T-cell (primary cell): ENCODE results near the gene SLC8B1. TPM values are rescaled to one million over a fixed set of nuclear protein-coding genes. Genes with fewer than 3 reads are reported as not detected.
A peak's percentile ranks its signal among the peaks of the same experiment; 100 is the strongest.

Experiments
- ATAC-seq, 4 experiments: fragments of 200-7000 bp in 3 of 4; fragments of 150-1000 bp in 1 of 4; cut with Tn5 transposase; replicated peaks in 1 of 4; 1 replicate in 3 of 4; 2 replicates in 1 of 4; pipeline ENCODE4 v1.10.0; 2021; ENCODE audit warnings: moderate library complexity in 3 of 4, mild to moderate bottlenecking in 2 of 4, moderate number of reproducible peaks in 1 of 4
- CTCF ChIA-PET, 2 donors: fragments of 300-600 bp; sonication (Branson Sonifier 250); formaldehyde crosslinking; loops; one replicate each; lab custom pipeline; 2022; ENCODE audit warnings: antibody characterized with exemption in 2 of 2; lab: Charles Lee
- POLR2A ChIA-PET, 2 donors: fragments of 300-600 bp; sonication (Branson Sonifier 250); formaldehyde crosslinking; loops; one replicate each; lab custom pipeline; 2022; ENCODE audit warnings: antibody characterized with exemption in 2 of 2; lab: Charles Lee
- DNase-seq, 35 experiments: peaks; one replicate each; pipeline versions ENCODE4 v3.0.0 to v3.0.0-alpha.2; 2013 to 2023
- H3K27ac ChIP-seq: one replicate; pipeline ENCODE4 v1.5.1; 2013; ENCODE audit warnings: low read length
- H3K27me3 ChIP-seq, 2 experiments: replicated peaks in 1 of 2; 1 replicate in 1 of 2; 2 replicates in 1 of 2; pipeline versions ENCODE4 v1.6.1 to v1.7.0; 2013; ENCODE audit warnings: low read length in 1 of 2, mixed read lengths in 1 of 2; ENCODE audit not compliant: control insufficient read depth in 2 of 2, insufficient read depth in 2 of 2; ENCODE audit errors: extremely low read depth in 1 of 2
- H3K36me3 ChIP-seq, 2 donors: 1 replicate in 1 of 2; 2 replicates in 1 of 2; pipeline versions ENCODE4 v1.6.1 to v1.7.0; 2013; ENCODE audit warnings: low read length in 1 of 2; ENCODE audit not compliant: control insufficient read depth in 2 of 2, insufficient read depth in 1 of 2; ENCODE audit errors: extremely low read depth in 1 of 2
- H3K4me1 ChIP-seq, 2 experiments: 1 replicate in 1 of 2; 2 replicates in 1 of 2; pipeline versions ENCODE4 v1.6.1 to v1.7.0; 2013; ENCODE audit warnings: low read length in 2 of 2, mixed read lengths in 1 of 2; ENCODE audit not compliant: insufficient read depth in 2 of 2, control insufficient read depth in 1 of 2; ENCODE audit errors: extremely low read depth in 1 of 2
- H3K4me3 ChIP-seq, 2 donors: 1 replicate in 1 of 2; 2 replicates in 1 of 2; pipeline versions ENCODE4 v1.5.1 to v1.7.0; 2013; ENCODE audit warnings: mild to moderate bottlenecking in 2 of 2, low read length in 1 of 2, moderate library complexity in 1 of 2; ENCODE audit not compliant: control insufficient read depth in 1 of 2; ENCODE audit errors: extremely low read depth in 1 of 2
- H3K9me3 ChIP-seq: 2 replicates; pipeline ENCODE4 v1.7.0; 2013
- H3K27ac Mint-ChIP-seq, 2 donors: one replicate each; pipeline ENCODE4 v1.8.0; 2020 to 2021; ENCODE audit warnings: mild to moderate bottlenecking in 2 of 2, mixed read lengths in 2 of 2
- H3K27me3 Mint-ChIP-seq, 2 donors: one replicate each; pipeline ENCODE4 v1.8.0; 2021 to 2022; ENCODE audit warnings: mixed read lengths in 2 of 2
- H3K36me3 Mint-ChIP-seq: one replicate; pipeline ENCODE4 v1.8.0; 2021; ENCODE audit warnings: mixed read lengths
- H3K4me1 Mint-ChIP-seq, 3 donors: one replicate each; pipeline ENCODE4 v1.8.0; 2020 to 2022; ENCODE audit warnings: mixed read lengths in 3 of 3, mild to moderate bottlenecking in 1 of 3
- H3K4me3 Mint-ChIP-seq, 3 donors: one replicate each; pipeline ENCODE4 v1.8.0; 2020 to 2022; ENCODE audit warnings: mild to moderate bottlenecking in 3 of 3, mixed read lengths in 3 of 3, moderate library complexity in 3 of 3
- H3K9me3 Mint-ChIP-seq, 3 donors: one replicate each; pipeline ENCODE4 v1.8.0; 2020 to 2022; ENCODE audit warnings: mixed read lengths in 3 of 3
- WGBS: methylation state at CpG from one replicate; pipeline ENCODE4 v1.1.5; 2013; ENCODE audit warnings: missing lambda C conversion rate; ENCODE audit not compliant: insufficient coverage; 5-methylcytosine and 5-hydroxymethylcytosine counted together
- total RNA-seq, 35 experiments: library from RNA in 6 of 35; stranded (reverse) in 6 of 35; fragments of 120-200 nt in 1 of 35; gene quantifications; one replicate each; pipeline versions ENCODE4 v1.2.1 to v1.2.4 and lab custom pipeline; 2013 to 2026

Gene SLC8B1
- total RNA-seq, 5 donors from 2014 or later (not counting 1 experiment from before 2014, with no cell fraction given) = 76.7 to 120 (median 102) TPM

GRCh38 chr12:113310489-113310888 is 24.4 kb downstream of the SLC8B1 start:
- peak overlapping the region in 1 of 2 donors; percentile 52 for H3K27ac Mint-ChIP-seq
- ATAC-seq = no peak
- no peaks in the 10 kb centered on the region for H3K4me1 ChIP-seq
- H3K36me3 ChIP-seq = peaks cover 16 to 61% of the 10 kb centered on the region in 2 donors
- H3K4me1 Mint-ChIP-seq = no peaks in the 10 kb centered on the region
- no peak overlapping the region for H3K4me3 ChIP-seq
- ChIA-PET CTCF (no interaction called here), POLR2A (interaction anchor here in 1 of 2 donors (0.6 kb wide), 1 partner anchor 617 kb away, joined by 4 read pairs; no protein-coding TSS in a partner anchor)
- no peaks in the 10 kb centered on the region for H3K27me3 ChIP-seq
- H3K4me3 Mint-ChIP-seq = no peak overlapping the region
- peaks cover 41% of the 10 kb centered on the region for H3K36me3 Mint-ChIP-seq
- no peaks in the 10 kb centered on the region for H3K9me3 Mint-ChIP-seq
- no peak overlapping the region for H3K27ac ChIP-seq
- H3K9me3 ChIP-seq = no peaks in the 10 kb centered on the region
- no CpG with 5 or more reads among the region's 1 CpG for WGBS
- H3K27me3 Mint-ChIP-seq = no peaks in the 10 kb centered on the region
- no peak for DNase-seq

DNA sequence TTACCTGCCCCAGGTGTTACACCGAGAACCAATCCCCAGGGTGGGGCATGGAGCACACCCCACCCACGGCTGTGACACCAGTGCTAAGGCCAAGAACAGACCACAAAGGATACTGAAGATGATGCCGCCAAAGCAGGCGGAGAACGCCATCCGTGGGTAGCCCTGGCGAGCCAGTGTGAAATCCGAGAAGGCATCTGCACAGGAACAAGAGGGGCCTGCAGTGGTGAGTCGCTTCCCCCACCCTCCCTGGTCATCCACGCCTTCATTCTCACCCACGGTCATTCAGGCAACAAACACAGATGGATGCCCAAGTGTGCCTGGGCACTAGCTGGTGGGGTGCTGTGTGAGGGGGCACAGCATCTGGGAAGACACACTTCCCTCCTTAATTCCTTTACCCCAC is 28.5 kb downstream of the SLC8B1 start:
- Mint-ChIP-seq H3K27ac (no peak overlapping the region), H3K4me1 (peaks cover 13 to 19% (median 19%) of the 10 kb centered on the region in 3 donors), H3K4me3 (no peak overlapping the region), H3K36me3 (peaks cover 46% of the 10 kb centered on the region), H3K9me3 (no peaks in the 10 kb centered on the region), H3K27me3 (no peaks in the 10 kb centered on the region)
- Histone ChIP-seq H3K4me1 (peaks cover 3 to 7% of the 10 kb centered on the region in 2 experiments), H3K27me3 (no peaks in the 10 kb centered on the region), H3K27ac (no peak overlapping the region), H3K4me3 (no peak overlapping the region), H3K36me3 (peaks cover 20 to 63% of the 10 kb centered on the region in 2 donors), H3K9me3 (no peaks in the 10 kb centered on the region)
- CTCF ChIA-PET = no interaction called here
- POLR2A ChIA-PET = no interaction called here
- ATAC-seq = no peak
- DNase-seq = no peak
- 90% methylated on average over 8 of the region's 11 CpGs for WGBS

DNA sequence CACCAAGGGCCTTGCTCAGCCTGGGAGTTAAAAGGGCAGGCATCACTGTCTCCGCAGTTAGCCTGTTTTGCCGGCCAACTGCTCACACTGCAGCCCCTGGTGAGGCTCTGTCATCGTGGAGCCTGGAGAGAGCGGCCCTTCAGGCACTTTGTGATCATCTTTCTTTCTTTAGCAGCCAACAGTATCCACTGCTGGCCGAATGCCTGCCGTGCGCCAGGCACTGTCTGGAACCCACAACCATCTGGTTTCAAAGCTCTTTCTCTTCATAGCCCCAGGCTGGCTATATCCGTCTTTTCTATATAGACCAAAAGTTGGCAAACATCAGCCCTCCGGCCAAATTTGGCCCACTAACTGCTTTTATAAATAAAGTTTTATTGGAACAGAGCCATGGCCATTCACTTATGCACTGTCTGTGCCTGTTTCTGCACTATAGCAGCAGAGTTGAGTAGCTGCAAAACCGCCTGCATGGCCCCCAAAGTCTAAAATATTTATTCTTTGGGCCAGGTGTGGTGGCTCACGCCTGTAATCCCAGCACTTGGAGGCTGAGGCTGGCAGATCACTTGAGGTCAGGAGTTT is 29.5 kb downstream of the SLC8B1 start:
- Histone ChIP-seq H3K27me3 (no peaks in the 10 kb centered on the region), H3K9me3 (no peaks in the 10 kb centered on the region), H3K4me1 (peaks cover 3 to 7% of the 10 kb centered on the region in 2 experiments), H3K36me3 (peaks cover 20 to 59% of the 10 kb centered on the region in 2 donors), H3K27ac (no peak overlapping the region), H3K4me3 (no peak overlapping the region)
- Mint-ChIP-seq H3K27me3 (no peaks in the 10 kb centered on the region), H3K36me3 (peaks cover 43% of the 10 kb centered on the region), H3K27ac (no peak overlapping the region), H3K4me1 (peaks cover 13 to 19% (median 19%) of the 10 kb centered on the region in 3 donors), H3K9me3 (no peaks in the 10 kb centered on the region), H3K4me3 (no peak overlapping the region)
- 99% methylated on average over 11 of the region's 11 CpGs for WGBS
- ChIA-PET POLR2A (no interaction called here), CTCF (no interaction called here)
- ATAC-seq (no peak), DNase-seq (no peak)

- Mint-ChIP-seq H3K27ac (peak overlapping the region; percentile 77 to 89), H3K9me3 (no peaks in the 10 kb centered on the region), H3K27me3 (no peaks in the 10 kb centered on the region), H3K36me3 (peaks cover 41% of the 10 kb centered on the region), H3K4me3 (peak overlapping the region in 1 of 3 donors; percentile 63), H3K4me1 (peaks cover 13 to 19% (median 19%) of the 10 kb centered on the region in 3 donors)
- peak in 2 of 4 experiments; percentile 25 to 28 for ATAC-seq
- no peak overlapping the region for H3K4me3 ChIP-seq
- peaks cover 3 to 7% of the 10 kb centered on the region in 2 experiments for H3K4me1 ChIP-seq
- 55% methylated on average over 8 of the region's 19 CpGs for WGBS
- CTCF ChIA-PET = interaction anchor here in 1 of 2 donors (0.6 kb wide), 1 partner anchor 102 kb away, joined by 3 read pairs; no protein-coding TSS in a partner anchor
- H3K9me3 ChIP-seq = no peaks in the 10 kb centered on the region
- POLR2A ChIA-PET = no interaction called here
- DNase-seq = peak in 11 of 35 experiments; percentile 9 to 33 (median 20)
- peaks cover 21 to 51% of the 10 kb centered on the region in 2 donors for H3K36me3 ChIP-seq
- no peaks in the 10 kb centered on the region for H3K27me3 ChIP-seq
- no peak overlapping the region for H3K27ac ChIP-seq
These were observed 31.8 kb downstream of the SLC8B1 start for GRCh38 chr12:113302886-113303640.

GRCh38 chr12:113302466-113302865 is 32.4 kb downstream of the SLC8B1 start:
- peaks cover 13 to 19% (median 19%) of the 10 kb centered on the region in 3 donors for H3K4me1 Mint-ChIP-seq
- Histone ChIP-seq H3K27me3 (no peaks in the 10 kb centered on the region), H3K4me3 (no peak overlapping the region), H3K27ac (no peak overlapping the region), H3K36me3 (peaks cover 21 to 45% of the 10 kb centered on the region in 2 donors), H3K4me1 (peaks cover 3 to 7% of the 10 kb centered on the region in 2 experiments), H3K9me3 (no peaks in the 10 kb centered on the region)
- DNase-seq = no peak
- H3K4me3 Mint-ChIP-seq = peak overlapping the region in 1 of 3 donors; percentile 63
- peaks cover 36% of the 10 kb centered on the region for H3K36me3 Mint-ChIP-seq
- POLR2A ChIA-PET = no interaction called here
- peak in 1 of 4 experiments; percentile 21 for ATAC-seq
- H3K27ac Mint-ChIP-seq = peak overlapping the region; percentile 77 to 89
- 100% methylated on average over 1 of the region's 8 CpGs for WGBS
- no peaks in the 10 kb centered on the region for H3K9me3 Mint-ChIP-seq
- H3K27me3 Mint-ChIP-seq = no peaks in the 10 kb centered on the region
- CTCF ChIA-PET = interaction anchor here in 1 of 2 donors (0.5 kb wide), 1 partner anchor 253 kb away, joined by 7 read pairs; no protein-coding TSS in a partner anchor

DNA sequence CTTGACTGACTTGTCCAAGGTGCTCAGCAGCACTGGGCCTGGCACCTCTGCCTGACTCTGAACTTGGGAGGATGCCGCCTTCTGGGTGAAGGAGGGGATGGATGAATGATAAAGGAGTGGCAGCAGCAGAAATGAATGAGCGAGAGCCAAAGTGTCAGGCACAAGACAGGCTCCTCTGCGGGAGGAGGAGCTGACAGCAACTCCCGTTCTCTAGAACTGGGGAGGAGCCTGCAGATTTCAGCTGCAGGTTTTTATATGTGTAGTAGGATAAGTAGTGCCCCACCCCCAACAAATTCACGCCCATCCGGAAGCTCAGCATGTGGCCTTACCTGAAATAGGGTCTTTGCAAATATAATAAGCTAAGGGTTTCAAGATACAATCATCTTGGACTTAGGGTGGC is 33.1 kb downstream of the SLC8B1 start:
- Mint-ChIP-seq H3K4me1 (peaks cover 13 to 19% (median 19%) of the 10 kb centered on the region in 3 donors), H3K27me3 (no peaks in the 10 kb centered on the region), H3K4me3 (no peak overlapping the region), H3K36me3 (peaks cover 31% of the 10 kb centered on the region), H3K27ac (peak overlapping the region; percentile 35 to 39), H3K9me3 (no peaks in the 10 kb centered on the region)
- Histone ChIP-seq H3K36me3 (peaks cover 21 to 40% of the 10 kb centered on the region in 2 donors), H3K27ac (no peak overlapping the region), H3K4me3 (no peak overlapping the region), H3K4me1 (peaks cover 3 to 7% of the 10 kb centered on the region in 2 experiments), H3K9me3 (no peaks in the 10 kb centered on the region), H3K27me3 (no peaks in the 10 kb centered on the region)
- ATAC-seq (no peak), DNase-seq (no peak)
- WGBS = 100% methylated on average over 2 of the region's 6 CpGs
- ChIA-PET POLR2A (interaction anchor here in 1 of 2 donors (0.7 kb wide), 1 partner anchor 31 kb away, joined by 4 read pairs; no protein-coding TSS in a partner anchor), CTCF (interaction anchor here in 1 of 2 donors (0.7 kb wide), 1 partner anchor 63 kb away, joined by 5 read pairs; no protein-coding TSS in a partner anchor)
